Endothelial cell (in vitro differentiated cells): Measurements from ENCODE around the gene MINPP1. TPM values are rescaled to one million over a fixed set of nuclear protein-coding genes. Genes with fewer than 3 reads are reported as not detected.

Experiments used
- DNase-seq: peaks from one replicate; pipeline ENCODE4 v3.0.0; 2021; ENCODE audit warnings: low spot score
- H3K27ac Mint-ChIP-seq: one replicate; pipeline ENCODE4 v1.8.0; 2021; ENCODE audit warnings: mixed read lengths, inconsistent platforms; ENCODE audit not compliant: unreplicated experiment
- H3K27me3 Mint-ChIP-seq: one replicate; pipeline ENCODE4 v1.8.0; 2021; ENCODE audit warnings: mild to moderate bottlenecking, moderate library complexity, mixed read lengths, inconsistent platforms; ENCODE audit not compliant: unreplicated experiment
- H3K36me3 Mint-ChIP-seq: one replicate; pipeline ENCODE4 v1.8.0; 2021; ENCODE audit warnings: mild to moderate bottlenecking, low read depth, mixed read lengths, inconsistent platforms; ENCODE audit not compliant: unreplicated experiment
- H3K4me1 Mint-ChIP-seq: one replicate; pipeline ENCODE4 v1.8.0; 2021; ENCODE audit warnings: mild to moderate bottlenecking, mixed read lengths, inconsistent platforms; ENCODE audit not compliant: unreplicated experiment
- H3K4me3 Mint-ChIP-seq: one replicate; pipeline ENCODE4 v1.8.0; 2021; ENCODE audit warnings: mild to moderate bottlenecking, mixed read lengths, inconsistent platforms; ENCODE audit not compliant: unreplicated experiment
- H3K9me3 Mint-ChIP-seq: one replicate; pipeline ENCODE4 v1.8.0; 2021; ENCODE audit warnings: mixed read lengths, inconsistent platforms; ENCODE audit not compliant: unreplicated experiment
- total RNA-seq: library from RNA; stranded (reverse); fragmentation: NEBNext Ultra II Directional; extraction: Animal tissue kit (Norgen Biotek cat#: 25700); gene quantifications from one replicate; pipeline ENCODE4 v1.2.1, GENCODE V29; 2021; ENCODE audit not compliant: unreplicated experiment
- TF ChIP-seq, protein P1 (sequence below): fragments of 200-600 bp; sonication (generic); IDR thresholded peaks from one replicate; pipeline ENCODE4 v1.5.0; 2021; ENCODE audit warnings: antibody characterized with exemption; ENCODE audit not compliant: unreplicated experiment

The MINPP1 gene
- total RNA-seq, 1 donor from 2014 or later: 39.5 TPM

DNA sequence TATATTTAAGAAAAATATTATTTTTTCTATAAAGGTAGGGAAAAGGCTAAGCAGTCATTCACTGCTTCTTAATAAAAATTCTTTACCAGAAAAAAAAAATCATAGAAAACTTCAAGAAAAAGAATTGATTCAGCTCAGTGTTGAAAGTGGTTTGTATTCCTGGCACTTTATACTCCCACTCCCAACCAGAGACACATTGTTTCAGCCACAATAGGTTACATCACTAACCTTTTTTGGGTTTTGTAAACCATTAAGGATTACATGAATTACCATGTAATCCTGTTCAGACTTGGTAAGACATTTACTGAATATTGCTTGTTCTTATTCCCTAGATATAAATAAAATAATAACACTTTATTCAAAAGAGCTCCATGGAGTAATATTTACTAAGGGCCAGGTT lies 46.6 kb downstream of the MINPP1 start:
- Mint-ChIP-seq H3K27me3 (no peaks in the 10 kb centered on the region), H3K4me3 (no peak overlapping the region), H3K27ac (no peak overlapping the region), H3K4me1 (peaks cover 8% of the 10 kb centered on the region), H3K9me3 (no peaks in the 10 kb centered on the region), H3K36me3 (peaks cover 7% of the 10 kb centered on the region)
- no peak for DNase-seq
- TF ChIP-seq, protein P1, sequence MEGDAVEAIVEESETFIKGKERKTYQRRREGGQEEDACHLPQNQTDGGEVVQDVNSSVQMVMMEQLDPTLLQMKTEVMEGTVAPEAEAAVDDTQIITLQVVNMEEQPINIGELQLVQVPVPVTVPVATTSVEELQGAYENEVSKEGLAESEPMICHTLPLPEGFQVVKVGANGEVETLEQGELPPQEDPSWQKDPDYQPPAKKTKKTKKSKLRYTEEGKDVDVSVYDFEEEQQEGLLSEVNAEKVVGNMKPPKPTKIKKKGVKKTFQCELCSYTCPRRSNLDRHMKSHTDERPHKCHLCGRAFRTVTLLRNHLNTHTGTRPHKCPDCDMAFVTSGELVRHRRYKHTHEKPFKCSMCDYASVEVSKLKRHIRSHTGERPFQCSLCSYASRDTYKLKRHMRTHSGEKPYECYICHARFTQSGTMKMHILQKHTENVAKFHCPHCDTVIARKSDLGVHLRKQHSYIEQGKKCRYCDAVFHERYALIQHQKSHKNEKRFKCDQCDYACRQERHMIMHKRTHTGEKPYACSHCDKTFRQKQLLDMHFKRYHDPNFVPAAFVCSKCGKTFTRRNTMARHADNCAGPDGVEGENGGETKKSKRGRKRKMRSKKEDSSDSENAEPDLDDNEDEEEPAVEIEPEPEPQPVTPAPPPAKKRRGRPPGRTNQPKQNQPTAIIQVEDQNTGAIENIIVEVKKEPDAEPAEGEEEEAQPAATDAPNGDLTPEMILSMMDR: no peak

DNA sequence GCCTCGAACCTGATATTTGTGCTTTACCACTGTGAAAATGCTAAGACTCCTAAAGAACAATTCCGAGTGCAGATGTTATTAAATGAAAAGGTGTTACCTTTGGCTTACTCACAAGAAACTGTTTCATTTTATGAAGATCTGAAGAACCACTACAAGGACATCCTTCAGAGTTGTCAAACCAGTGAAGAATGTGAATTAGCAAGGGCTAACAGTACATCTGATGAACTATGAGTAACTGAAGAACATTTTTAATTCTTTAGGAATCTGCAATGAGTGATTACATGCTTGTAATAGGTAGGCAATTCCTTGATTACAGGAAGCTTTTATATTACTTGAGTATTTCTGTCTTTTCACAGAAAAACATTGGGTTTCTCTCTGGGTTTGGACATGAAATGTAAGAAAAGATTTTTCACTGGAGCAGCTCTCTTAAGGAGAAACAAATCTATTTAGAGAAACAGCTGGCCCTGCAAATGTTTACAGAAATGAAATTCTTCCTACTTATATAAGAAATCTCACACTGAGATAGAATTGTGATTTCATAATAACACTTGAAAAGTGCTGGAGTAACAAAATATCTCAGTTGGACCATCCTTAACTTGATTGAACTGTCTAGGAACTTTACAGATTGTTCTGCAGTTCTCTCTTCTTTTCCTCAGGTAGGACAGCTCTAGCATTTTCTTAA lies 47.7 kb downstream of the MINPP1 start:
- Mint-ChIP-seq H3K4me1 (peaks cover 8% of the 10 kb centered on the region), H3K9me3 (no peaks in the 10 kb centered on the region), H3K27me3 (no peaks in the 10 kb centered on the region), H3K27ac (no peak overlapping the region), H3K4me3 (no peak overlapping the region), H3K36me3 (peaks cover 7% of the 10 kb centered on the region)
- TF ChIP-seq, protein P1: no peak
- no peak for DNase-seq

DNA sequence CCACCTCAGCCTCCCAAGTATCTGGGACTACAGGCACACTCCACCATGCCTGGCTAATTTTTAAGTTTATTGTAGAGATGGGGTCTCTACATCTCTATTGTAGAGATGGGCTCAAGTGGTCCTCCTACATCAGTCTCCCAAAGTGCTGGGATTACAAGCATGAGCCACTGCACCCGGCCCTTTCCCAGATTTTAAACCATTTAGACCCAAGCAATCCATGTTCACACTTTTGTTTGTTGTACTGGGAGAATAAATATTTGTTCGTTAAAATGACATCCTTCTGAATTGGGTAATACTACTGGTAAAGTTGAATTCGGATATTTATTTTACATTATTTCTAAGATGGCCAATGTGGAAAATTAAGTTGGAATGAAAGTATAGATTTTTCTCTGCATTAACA lies 52.7 kb downstream of the MINPP1 start:
- H3K27ac Mint-ChIP-seq: no peak overlapping the region
- no peak overlapping the region for H3K4me3 Mint-ChIP-seq
- no peaks in the 10 kb centered on the region for H3K27me3 Mint-ChIP-seq
- H3K4me1 Mint-ChIP-seq: no peaks in the 10 kb centered on the region
- peaks cover 8% of the 10 kb centered on the region for H3K36me3 Mint-ChIP-seq
- H3K9me3 Mint-ChIP-seq: peaks cover 2% of the 10 kb centered on the region
- DNase-seq: no peak
- TF ChIP-seq, protein P1: no peak

DNA sequence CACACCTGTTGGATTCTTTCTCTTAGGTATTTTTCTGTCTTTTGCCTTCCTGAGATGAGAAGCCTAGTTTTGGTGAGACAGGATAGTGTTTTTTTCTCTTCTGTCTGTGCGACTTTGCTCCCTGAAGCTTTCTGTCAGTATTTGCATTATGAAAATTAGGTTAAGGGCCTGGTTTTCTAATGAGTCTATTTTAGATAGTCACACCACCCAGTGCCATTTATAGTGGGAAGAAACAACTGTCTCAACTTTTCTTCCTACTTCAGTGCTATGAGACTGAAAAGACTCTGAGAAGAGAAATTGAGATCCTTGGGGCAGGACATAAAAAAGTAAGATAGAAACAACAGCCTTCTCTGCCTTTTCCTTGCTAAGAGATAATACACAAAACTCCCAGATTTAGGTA lies 53.6 kb downstream of the MINPP1 start:
- H3K27me3 Mint-ChIP-seq: no peaks in the 10 kb centered on the region
- H3K4me1 Mint-ChIP-seq: no peaks in the 10 kb centered on the region
- H3K27ac Mint-ChIP-seq: no peak overlapping the region
- peaks cover 6% of the 10 kb centered on the region for H3K9me3 Mint-ChIP-seq
- peaks cover 15% of the 10 kb centered on the region for H3K36me3 Mint-ChIP-seq
- TF ChIP-seq, protein P1: no peak
- H3K4me3 Mint-ChIP-seq: no peak overlapping the region
- no peak for DNase-seq

DNA sequence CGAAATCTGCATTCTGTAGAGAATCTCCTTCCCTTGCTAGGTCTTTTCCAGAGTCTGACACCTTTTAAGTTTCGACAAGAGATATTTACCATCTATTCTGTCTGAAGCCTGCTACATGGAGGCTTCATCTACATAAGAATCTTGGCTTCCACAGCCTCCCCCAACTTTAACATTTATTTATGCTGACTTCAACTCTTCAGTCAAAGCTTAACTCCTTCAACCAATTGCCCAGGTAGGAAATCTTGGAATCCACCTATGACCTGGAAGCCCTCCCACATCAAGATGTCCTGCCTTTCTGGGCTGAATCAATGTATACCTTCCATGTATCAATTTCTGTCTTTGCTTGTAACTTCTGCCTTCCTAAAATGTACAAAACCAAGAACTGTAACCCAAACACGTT lies 54.7 kb downstream of the MINPP1 start:
- Mint-ChIP-seq H3K4me1 (no peaks in the 10 kb centered on the region), H3K4me3 (no peak overlapping the region), H3K27me3 (no peaks in the 10 kb centered on the region), H3K27ac (no peak overlapping the region), H3K9me3 (peaks cover 6% of the 10 kb centered on the region), H3K36me3 (peaks cover 14% of the 10 kb centered on the region)
- no peak for DNase-seq
- TF ChIP-seq, protein P1: no peak
